ENCODE measurements around the gene SNX24. TPM values are rescaled to one million over a fixed set of nuclear protein-coding genes. Genes with fewer than 3 reads are reported as not detected.
"Not testable (repeated sequence)": the region's sequence is repeated elsewhere in the genome, so short reads cannot be mapped to it uniquely, and the experiment has no call there.

Gene SNX24
- total RNA-seq, 1 experiment from 2014 or later: 22.3 TPM

- Histone ChIP-seq H4K20me1 (ENCODE audit: insufficient read depth) (no peaks in the 10 kb centered on the region), H3K36me3 (ENCODE audit: low read depth) (peaks cover 4% of the 10 kb centered on the region; the same call in 1 of the 2 replicates), H3K4me1 (replicated peaks; ENCODE audit: insufficient read depth) (peaks cover 62% of the 10 kb centered on the region), H3K27ac (peak overlapping the region; percentile 87), H3K27me3 (ENCODE audit: insufficient read depth, low read depth) (no peaks in the 10 kb centered on the region), H3K9me2 (ENCODE audit: insufficient read depth) (no peaks in the 10 kb centered on the region), H3K4me3 (peak overlapping the region; percentile 64), H3F3A (ENCODE audit: insufficient read depth, low read depth) (peaks cover 31% of the 10 kb centered on the region), H3K4me2 (peak overlapping the region; percentile 81), H2AFZ (peak overlapping the region; percentile 99), H3K79me2 (ENCODE audit: low read depth) (peaks cover 40% of the 10 kb centered on the region), H3K9me3 (ENCODE audit: insufficient read depth, low read depth) (no peaks in the 10 kb centered on the region)
- CTCF ChIA-PET: no interaction called here
- no peak for TF ChIP-seq CTCF (conservative IDR thresholded peaks at IDR 0.05)
- no peak for TF ChIP-seq EZH2 (IDR thresholded peaks at IDR 0.05; ENCODE audit: low read depth)
- BruUV-seq (replicated peaks): TSS peak; percentile 65
- peak; percentile 57 to 96 for DNase-seq
- POLR2A ChIA-PET (ENCODE audit: unreplicated experiment): no interaction called here
- intact Hi-C loops (cut with micrococcal nuclease; ENCODE audit: unreplicated experiment): loop anchor here (5.0 to 10.0 kb wide), 4 partner anchors 144 to 1896 kb away; partner anchors contain the start of genes CSNK1G3 and PPIC
These were observed 688 bp downstream of the SNX24 start for GRCh38 chr5:122846051-122846550.

GRCh38 chr5:122847687-122848081, 2.3 kb downstream of the SNX24 start:
- Histone ChIP-seq H3K9me3 (ENCODE audit: insufficient read depth, low read depth) (no peaks in the 10 kb centered on the region), H3K27ac (peak overlapping the region; percentile 87), H2AFZ (no peak overlapping the region), H3K79me2 (ENCODE audit: low read depth) (peaks cover 53% of the 10 kb centered on the region), H3K36me3 (ENCODE audit: low read depth) (peaks cover 4% of the 10 kb centered on the region; the same call in 1 of the 2 replicates), H3K9me2 (ENCODE audit: insufficient read depth) (no peaks in the 10 kb centered on the region), H3K27me3 (ENCODE audit: insufficient read depth, low read depth) (no peaks in the 10 kb centered on the region), H3K4me1 (replicated peaks; ENCODE audit: insufficient read depth) (peaks cover 62% of the 10 kb centered on the region), H3F3A (ENCODE audit: insufficient read depth, low read depth) (peaks cover 31% of the 10 kb centered on the region), H3K4me2 (peak overlapping the region; percentile 81), H3K4me3 (no peak overlapping the region; the same call in 1 of the 2 replicates), H4K20me1 (ENCODE audit: insufficient read depth) (no peaks in the 10 kb centered on the region)
- DNase-seq: no peak
- intact Hi-C loops (cut with micrococcal nuclease; ENCODE audit: unreplicated experiment): loop anchor here (5.0 to 10.0 kb wide), 4 partner anchors 145 to 1895 kb away; partner anchors contain the start of genes CSNK1G3 and PPIC
- TF ChIP-seq EZH2 (IDR thresholded peaks at IDR 0.05; ENCODE audit: low read depth) (no peak), CTCF (conservative IDR thresholded peaks at IDR 0.05) (no peak)
- ChIA-PET POLR2A (ENCODE audit: unreplicated experiment) (interaction anchor here (0.7 kb wide), 1 partner anchor 12 kb away, joined by 5 read pairs; no protein-coding TSS in a partner anchor), CTCF (no interaction called here)
- no TSS peak for BruUV-seq (replicated peaks)

- no TSS peak for BruUV-seq (replicated peaks)
- Histone ChIP-seq H3K4me3 (peak overlapping the region; percentile 24; the same call in 1 of the 2 replicates), H3K9me2 (ENCODE audit: insufficient read depth) (no peaks in the 10 kb centered on the region), H3F3A (ENCODE audit: insufficient read depth, low read depth) (peaks cover 25% of the 10 kb centered on the region), H3K79me2 (ENCODE audit: low read depth) (peaks cover 55% of the 10 kb centered on the region), H3K27me3 (ENCODE audit: insufficient read depth, low read depth) (no peaks in the 10 kb centered on the region), H3K36me3 (ENCODE audit: low read depth) (peaks cover 4% of the 10 kb centered on the region), H3K27ac (peak overlapping the region; percentile 79), H3K4me2 (peak overlapping the region; percentile 64), H3K9me3 (ENCODE audit: insufficient read depth, low read depth) (no peaks in the 10 kb centered on the region), H4K20me1 (ENCODE audit: insufficient read depth) (no peaks in the 10 kb centered on the region), H2AFZ (no peak overlapping the region), H3K4me1 (replicated peaks; ENCODE audit: insufficient read depth) (peaks cover 48% of the 10 kb centered on the region)
- intact Hi-C loops (cut with micrococcal nuclease; ENCODE audit: unreplicated experiment): loop anchor here (5.0 to 10.0 kb wide), 4 partner anchors 147 to 1893 kb away; partner anchors contain the start of genes CSNK1G3 and PPIC
- ChIA-PET POLR2A (ENCODE audit: unreplicated experiment) (interaction anchor here (0.6 kb wide), 2 partner anchors 258 to 661 kb away, joined by 3 to 6 read pairs; no protein-coding TSS in a partner anchor), CTCF (interaction anchor here (0.9 kb wide), 1 partner anchor 654 kb away, joined by 3 read pairs; no protein-coding TSS in a partner anchor)
- TF ChIP-seq CTCF (conservative IDR thresholded peaks at IDR 0.05): no peak
- no peak for TF ChIP-seq EZH2 (IDR thresholded peaks at IDR 0.05; ENCODE audit: low read depth)
- peak; percentile 52 to 93 for DNase-seq
These were observed 4.4 kb downstream of the SNX24 start for GRCh38 chr5:122849771-122850170.

GRCh38 chr5:122857538-122857937, 12.1 kb downstream of the SNX24 start:
- H3K4me3 ChIP-seq; H4K20me1 ChIP-seq (ENCODE audit: insufficient read depth); intact Hi-C loops (cut with micrococcal nuclease; ENCODE audit: unreplicated experiment); H3K27ac ChIP-seq; H3K9me3 ChIP-seq (ENCODE audit: insufficient read depth, low read depth); CTCF ChIA-PET; H3K4me1 ChIP-seq (replicated peaks; ENCODE audit: insufficient read depth); H3K27me3 ChIP-seq (ENCODE audit: insufficient read depth, low read depth); BruUV-seq (replicated peaks); DNase-seq; H3F3A ChIP-seq (ENCODE audit: insufficient read depth, low read depth); H3K36me3 ChIP-seq (ENCODE audit: low read depth); POLR2A ChIA-PET (ENCODE audit: unreplicated experiment); H2AFZ ChIP-seq; H3K9me2 ChIP-seq (ENCODE audit: insufficient read depth); H3K4me2 ChIP-seq: not testable (repeated sequence)
- H3K79me2 ChIP-seq (ENCODE audit: low read depth): peaks cover 13% of the 10 kb centered on the region; the same call in 1 of the 2 replicates

Measured in PC-9 (cell line).